ENCODE data around the gene MYO10.

Gene MYO10

GRCh38 chr5:16852251-16853005 is 83.7 kb downstream of the MYO10 start:
- Histone ChIP-seq H3K36me3 (ENCODE audit: insufficient read depth) (no peaks in the 10 kb centered on the region), H3K27ac (no peak overlapping the region), H4K20me1 (ENCODE audit: insufficient read depth) (no peaks in the 10 kb centered on the region), H3K4me3 (IDR thresholded peaks at IDR 0.05; ENCODE audit: insufficient read depth, low read depth, low read length) (no peak overlapping the region), H2AFZ (ENCODE audit: low read depth) (no peak overlapping the region), H3K79me2 (ENCODE audit: insufficient read depth, low read depth) (no peaks in the 10 kb centered on the region), H3K4me1 (ENCODE audit: low read depth, poor library complexity, severe bottlenecking) (no peaks in the 10 kb centered on the region), H3K27me3 (ENCODE audit: insufficient read depth, low read depth) (no peaks in the 10 kb centered on the region), H3K4me2 (no peak overlapping the region), H3K9ac (no peak overlapping the region)
- no peak for TF ChIP-seq CTCF (conservative IDR thresholded peaks at IDR 0.05; ENCODE audit: low read depth, low read length)

GRCh38 chr5:16849775-16850174 is 86.3 kb downstream of the MYO10 start:
- H3K79me2 ChIP-seq (ENCODE audit: insufficient read depth, low read depth), result no peaks in the 10 kb centered on the region
- no peaks in the 10 kb centered on the region for H3K4me1 ChIP-seq (ENCODE audit: low read depth, poor library complexity, severe bottlenecking)
- H3K4me2 ChIP-seq, result no peak overlapping the region
- H3K27me3 ChIP-seq (ENCODE audit: insufficient read depth, low read depth), result no peaks in the 10 kb centered on the region
- H3K9ac ChIP-seq, result no peak overlapping the region
- no peak overlapping the region for H2AFZ ChIP-seq (ENCODE audit: low read depth)
- H3K4me3 ChIP-seq (IDR thresholded peaks at IDR 0.05; ENCODE audit: insufficient read depth, low read depth, low read length), result no peak overlapping the region
- H4K20me1 ChIP-seq (ENCODE audit: insufficient read depth), result no peaks in the 10 kb centered on the region
- no peaks in the 10 kb centered on the region for H3K36me3 ChIP-seq (ENCODE audit: insufficient read depth)
- H3K27ac ChIP-seq, result no peak overlapping the region
- no peak for TF ChIP-seq CTCF (conservative IDR thresholded peaks at IDR 0.05; ENCODE audit: low read depth, low read length)

GRCh38 chr5:16849181-16849580 is 86.9 kb downstream of the MYO10 start:
- H3K27ac ChIP-seq, result no peak overlapping the region
- TF ChIP-seq CTCF (conservative IDR thresholded peaks at IDR 0.05; ENCODE audit: low read depth, low read length), result no peak
- H3K4me1 ChIP-seq (ENCODE audit: low read depth, poor library complexity, severe bottlenecking), result no peaks in the 10 kb centered on the region
- no peaks in the 10 kb centered on the region for H3K36me3 ChIP-seq (ENCODE audit: insufficient read depth)
- no peaks in the 10 kb centered on the region for H3K27me3 ChIP-seq (ENCODE audit: insufficient read depth, low read depth)
- H2AFZ ChIP-seq (ENCODE audit: low read depth), result no peak overlapping the region
- no peaks in the 10 kb centered on the region for H4K20me1 ChIP-seq (ENCODE audit: insufficient read depth)
- H3K79me2 ChIP-seq (ENCODE audit: insufficient read depth, low read depth), result no peaks in the 10 kb centered on the region
- no peak overlapping the region for H3K9ac ChIP-seq
- H3K4me3 ChIP-seq (IDR thresholded peaks at IDR 0.05; ENCODE audit: insufficient read depth, low read depth, low read length), result no peak overlapping the region
- H3K4me2 ChIP-seq, result no peak overlapping the region

- Histone ChIP-seq H4K20me1 (ENCODE audit: insufficient read depth) (no peaks in the 10 kb centered on the region), H3K27ac (no peak overlapping the region), H3K4me1 (ENCODE audit: low read depth, poor library complexity, severe bottlenecking) (no peaks in the 10 kb centered on the region), H3K4me2 (no peak overlapping the region), H3K9ac (no peak overlapping the region), H3K4me3 (IDR thresholded peaks at IDR 0.05; ENCODE audit: insufficient read depth, low read depth, low read length) (no peak overlapping the region), H3K27me3 (ENCODE audit: insufficient read depth, low read depth) (no peaks in the 10 kb centered on the region), H3K36me3 (ENCODE audit: insufficient read depth) (no peaks in the 10 kb centered on the region), H2AFZ (ENCODE audit: low read depth) (no peak overlapping the region), H3K79me2 (ENCODE audit: insufficient read depth, low read depth) (no peaks in the 10 kb centered on the region)
- TF ChIP-seq CTCF (conservative IDR thresholded peaks at IDR 0.05; ENCODE audit: low read depth, low read length), result no peak
Measured at GRCh38 chr5:16844952-16845351, 91.1 kb downstream of the MYO10 start.
